GM19328 (cell line): ENCODE measurements around the gene RARRES2.

Experiments
- ATAC-seq: cut with Tn5 transposase; IDR thresholded peaks from one replicate; pipeline ENCODE4 v1.9.1; 2021; ENCODE audit warnings: mild to moderate bottlenecking, moderate library complexity; ENCODE audit not compliant: unreplicated experiment

The RARRES2 gene

GRCh38 chr7:150377196-150377595 is 35.8 kb upstream of the RARRES2 start:
- ATAC-seq: no peak

- no peak for ATAC-seq
Measured at GRCh38 chr7:150376560-150376959, 35.1 kb upstream of the RARRES2 start.

GRCh38 chr7:150375662-150376521 is 34.5 kb upstream of the RARRES2 start:
- no peak for ATAC-seq

GRCh38 chr7:150374472-150374871 is 33.0 kb upstream of the RARRES2 start:
- no peak for ATAC-seq

GRCh38 chr7:150374026-150374425 is 32.6 kb upstream of the RARRES2 start:
- ATAC-seq: no peak

GRCh38 chr7:150373049-150373801 is 31.8 kb upstream of the RARRES2 start:
- ATAC-seq: no peak

- ATAC-seq: no peak
Measured at GRCh38 chr7:150372271-150373048, 31.0 kb upstream of the RARRES2 start.

- ATAC-seq: no peak
Measured at GRCh38 chr7:150371996-150372270, 30.5 kb upstream of the RARRES2 start.

- ATAC-seq: no peak
Measured at GRCh38 chr7:150371131-150371995, 29.9 kb upstream of the RARRES2 start.

GRCh38 chr7:150370612-150371071 is 29.2 kb upstream of the RARRES2 start:
- ATAC-seq: no peak

GRCh38 chr7:150369748-150370501 is 28.5 kb upstream of the RARRES2 start:
- ATAC-seq: no peak

GRCh38 chr7:150368884-150369747 is 27.7 kb upstream of the RARRES2 start:
- peak; percentile 30 for ATAC-seq

- peak; percentile 56 for ATAC-seq
Measured at GRCh38 chr7:150368096-150368883, 26.9 kb upstream of the RARRES2 start, which contains the start of gene REPIN1. TSS of gene REPIN1 (plus strand) at chr7:150368822. CDS start at chr7:150369712, 890 bp downstream.

GRCh38 chr7:150367677-150368095 is 26.3 kb upstream of the RARRES2 start:
- no peak for ATAC-seq

GRCh38 chr7:150365673-150366398 is 24.4 kb upstream of the RARRES2 start:
- ATAC-seq: no peak

- ATAC-seq: no peak
Measured at GRCh38 chr7:150365194-150365593, 23.8 kb upstream of the RARRES2 start.

- ATAC-seq: no peak
Measured at GRCh38 chr7:150363872-150364271, 22.4 kb upstream of the RARRES2 start.
